ENCODE results near the gene TRPC4AP.

DNA sequence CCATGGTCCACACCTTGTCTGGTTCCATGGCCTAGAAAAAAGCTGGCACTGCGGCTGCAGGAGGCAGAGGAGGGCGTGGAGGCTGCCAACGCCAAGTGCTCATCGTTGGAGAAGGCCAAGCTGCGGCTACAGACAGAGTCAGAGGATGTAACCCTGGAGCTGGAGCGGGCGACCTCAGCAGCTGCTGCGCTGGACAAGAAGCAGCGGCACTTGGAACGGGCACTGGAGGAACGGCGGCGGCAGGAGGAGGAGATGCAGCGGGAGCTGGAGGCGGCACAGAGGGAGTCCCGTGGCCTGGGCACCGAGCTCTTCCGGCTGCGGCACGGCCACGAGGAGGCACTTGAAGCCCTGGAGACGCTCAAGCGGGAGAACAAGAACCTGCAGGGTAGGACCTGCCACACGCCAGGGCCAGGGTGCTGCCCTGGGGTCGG lies 93.6 kb downstream of the TRPC4AP start:
- TF ChIP-seq, protein P1, sequence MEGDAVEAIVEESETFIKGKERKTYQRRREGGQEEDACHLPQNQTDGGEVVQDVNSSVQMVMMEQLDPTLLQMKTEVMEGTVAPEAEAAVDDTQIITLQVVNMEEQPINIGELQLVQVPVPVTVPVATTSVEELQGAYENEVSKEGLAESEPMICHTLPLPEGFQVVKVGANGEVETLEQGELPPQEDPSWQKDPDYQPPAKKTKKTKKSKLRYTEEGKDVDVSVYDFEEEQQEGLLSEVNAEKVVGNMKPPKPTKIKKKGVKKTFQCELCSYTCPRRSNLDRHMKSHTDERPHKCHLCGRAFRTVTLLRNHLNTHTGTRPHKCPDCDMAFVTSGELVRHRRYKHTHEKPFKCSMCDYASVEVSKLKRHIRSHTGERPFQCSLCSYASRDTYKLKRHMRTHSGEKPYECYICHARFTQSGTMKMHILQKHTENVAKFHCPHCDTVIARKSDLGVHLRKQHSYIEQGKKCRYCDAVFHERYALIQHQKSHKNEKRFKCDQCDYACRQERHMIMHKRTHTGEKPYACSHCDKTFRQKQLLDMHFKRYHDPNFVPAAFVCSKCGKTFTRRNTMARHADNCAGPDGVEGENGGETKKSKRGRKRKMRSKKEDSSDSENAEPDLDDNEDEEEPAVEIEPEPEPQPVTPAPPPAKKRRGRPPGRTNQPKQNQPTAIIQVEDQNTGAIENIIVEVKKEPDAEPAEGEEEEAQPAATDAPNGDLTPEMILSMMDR (IDR thresholded peaks at IDR 0.05): no peak
- no peak for TF ChIP-seq POLR2AphosphoS5 (IDR thresholded peaks at IDR 0.05)
- TF ChIP-seq POLR2A (IDR thresholded peaks at IDR 0.05): no peak

All from upper lobe of left lung (tissue), 4 donors.